HUDEP-2 (cell line): ENCODE measurements around the gene KNG1.
"Not testable (repeated sequence)": the region's sequence is repeated elsewhere in the genome, so short reads cannot be mapped to it uniquely, and the experiment has no call there.

Experiments used
- DNase-seq, 76 experiments: peaks; one replicate each; lab custom pipeline; 2025; ENCODE audit not compliant: unreplicated experiment in 76 of 76; lab: John Stamatoyannopoulos, UW

Gene KNG1

DNA sequence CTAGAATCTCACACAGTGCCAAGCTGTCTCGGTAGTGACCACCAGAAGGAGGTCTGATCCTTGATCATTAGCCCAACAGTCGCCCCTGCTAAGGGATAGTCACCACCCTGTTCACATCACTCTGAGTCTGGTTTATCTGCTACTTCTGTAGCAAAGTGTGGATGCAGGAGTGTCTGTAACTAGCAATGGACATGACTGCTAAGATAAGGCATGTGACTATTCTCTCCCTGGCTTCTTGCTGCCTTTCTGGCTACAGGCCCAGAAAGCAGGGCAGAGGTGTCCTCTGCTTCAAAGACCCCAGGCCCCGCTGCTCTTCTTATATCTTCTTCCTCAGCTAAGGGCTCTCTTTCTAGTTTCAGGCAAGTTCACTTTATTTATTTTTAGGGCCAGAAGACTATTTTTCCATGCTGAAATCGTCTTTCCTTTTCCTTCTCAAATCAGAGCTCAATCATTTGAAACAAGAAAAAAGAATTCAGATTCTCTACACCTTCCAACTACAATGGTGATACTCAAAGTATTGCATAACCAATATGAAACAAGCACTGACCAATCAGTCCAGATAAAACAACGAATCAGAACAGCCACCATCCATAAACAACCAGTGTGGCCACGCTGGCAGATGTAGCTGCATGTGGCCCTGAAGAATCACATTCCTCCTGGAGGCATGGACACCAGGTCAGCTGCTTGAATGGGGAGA, 8.0 kb upstream of the KNG1 start:
- peak in 6 of 76 experiments; percentile 6 to 46 (median 19) for DNase-seq

DNA sequence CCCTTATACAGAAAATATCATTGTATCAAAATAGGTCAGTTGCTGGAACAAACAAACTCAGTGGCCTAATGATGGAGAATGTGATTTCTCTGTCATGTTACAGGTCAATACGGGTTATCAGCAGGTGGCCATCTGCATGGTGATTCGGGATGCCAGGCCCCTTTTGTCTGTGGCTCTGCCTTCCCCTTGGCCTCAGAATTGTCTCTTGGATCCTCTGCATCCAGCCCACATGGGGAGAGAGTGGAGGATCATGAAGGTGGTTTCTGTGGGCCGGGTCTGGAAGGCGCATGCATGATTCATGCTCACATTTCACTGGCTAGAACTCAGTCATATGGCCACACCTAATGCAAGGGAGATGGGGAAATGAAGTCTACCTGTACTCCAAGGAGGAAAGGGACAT, 6.5 kb upstream of the KNG1 start:
- not testable (repeated sequence) for DNase-seq

DNA sequence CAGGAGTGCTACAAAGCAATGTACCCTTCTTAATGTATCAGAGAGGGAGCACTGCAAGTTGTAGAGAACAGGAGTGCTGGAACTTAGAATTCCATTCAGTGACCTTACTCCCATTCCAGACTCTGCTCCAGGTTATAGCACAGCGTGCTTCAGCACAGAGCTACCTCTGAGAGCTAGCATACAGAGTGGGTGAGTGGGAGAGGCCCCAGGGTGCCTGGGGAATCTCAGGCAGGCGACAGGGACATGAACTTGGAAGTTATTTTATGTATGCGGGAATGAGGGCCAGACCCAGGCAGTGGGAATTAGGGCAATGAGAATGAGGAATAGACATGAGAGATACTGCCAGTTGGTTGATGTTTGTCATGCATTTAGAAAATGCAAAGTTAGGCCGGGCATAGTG, 3.7 kb upstream of the KNG1 start:
- no peak for DNase-seq

DNA sequence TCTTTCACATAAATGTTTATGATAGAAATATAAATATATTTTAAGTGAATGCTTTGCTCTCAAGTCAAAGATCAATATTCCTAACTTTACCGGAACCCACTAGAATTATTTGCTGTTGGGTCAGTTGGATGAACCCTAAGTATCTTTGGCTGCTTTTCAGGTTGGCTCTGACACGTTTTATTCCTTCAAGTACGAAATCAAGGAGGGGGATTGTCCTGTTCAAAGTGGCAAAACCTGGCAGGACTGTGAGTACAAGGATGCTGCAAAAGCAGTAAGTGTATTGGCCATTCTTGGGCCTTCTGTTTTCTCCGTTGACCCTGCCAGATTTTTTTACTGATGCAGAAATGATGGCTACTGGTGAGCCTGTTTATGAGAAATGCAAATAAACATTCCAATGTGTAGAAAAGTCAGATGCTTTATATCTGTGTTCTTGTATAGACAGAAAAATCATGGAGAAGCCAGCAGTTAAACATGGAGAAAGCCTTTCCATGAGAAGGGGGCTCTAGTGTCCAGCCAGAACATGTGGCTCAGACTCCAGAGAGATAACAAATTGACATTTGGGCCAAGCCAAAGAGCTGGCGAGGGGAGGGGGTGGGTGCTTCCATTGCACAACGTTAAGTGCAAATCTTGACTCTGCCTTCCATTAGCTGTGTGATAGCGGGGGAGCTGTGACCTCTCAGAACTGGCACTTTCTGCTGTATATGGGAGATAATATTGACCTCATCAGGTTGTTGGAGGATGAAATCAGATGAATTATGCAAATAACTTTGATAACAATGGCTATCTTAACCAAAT, 3.0 kb downstream of the KNG1 start:
- peak in 2 of 76 experiments; percentile 3 to 5 for DNase-seq

DNA sequence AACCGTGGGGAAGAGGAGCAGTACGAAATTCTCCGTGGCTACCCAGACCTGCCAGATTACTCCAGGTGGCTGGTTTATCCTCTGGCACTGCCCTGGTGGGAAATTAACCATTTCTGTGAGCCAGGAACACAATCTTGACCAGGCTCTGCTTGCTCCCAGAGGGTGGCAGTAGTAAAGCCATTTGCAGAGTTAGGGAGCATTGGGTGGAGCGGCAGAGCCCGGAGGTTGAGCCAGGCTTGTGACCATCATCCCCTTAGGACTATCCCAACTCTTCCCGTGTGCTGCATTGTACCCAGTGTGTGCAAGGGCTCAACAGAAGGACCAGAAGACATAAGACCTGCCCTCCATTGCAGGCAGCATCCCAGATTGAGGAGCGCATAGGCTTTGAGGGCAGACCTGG, 5.3 kb downstream of the KNG1 start:
- DNase-seq = peak in 1 of 76 experiments; percentile 6

DNA sequence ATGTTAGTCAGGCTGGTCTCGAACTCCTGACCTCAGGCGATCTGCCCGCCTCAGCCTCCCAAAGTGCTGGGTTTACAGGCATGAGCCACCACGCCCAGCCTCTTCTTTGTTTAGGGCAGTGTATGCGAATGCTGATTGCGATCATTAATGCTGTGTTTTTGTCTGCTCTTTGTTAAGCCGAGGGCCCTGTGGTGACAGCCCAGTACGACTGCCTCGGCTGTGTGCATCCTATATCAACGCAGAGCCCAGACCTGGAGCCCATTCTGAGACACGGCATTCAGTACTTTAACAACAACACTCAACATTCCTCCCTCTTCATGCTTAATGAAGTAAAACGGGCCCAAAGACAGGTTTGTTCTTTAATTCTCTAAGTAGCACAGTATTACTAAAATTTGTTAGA, 7.8 kb downstream of the KNG1 start:
- no peak for DNase-seq

DNA sequence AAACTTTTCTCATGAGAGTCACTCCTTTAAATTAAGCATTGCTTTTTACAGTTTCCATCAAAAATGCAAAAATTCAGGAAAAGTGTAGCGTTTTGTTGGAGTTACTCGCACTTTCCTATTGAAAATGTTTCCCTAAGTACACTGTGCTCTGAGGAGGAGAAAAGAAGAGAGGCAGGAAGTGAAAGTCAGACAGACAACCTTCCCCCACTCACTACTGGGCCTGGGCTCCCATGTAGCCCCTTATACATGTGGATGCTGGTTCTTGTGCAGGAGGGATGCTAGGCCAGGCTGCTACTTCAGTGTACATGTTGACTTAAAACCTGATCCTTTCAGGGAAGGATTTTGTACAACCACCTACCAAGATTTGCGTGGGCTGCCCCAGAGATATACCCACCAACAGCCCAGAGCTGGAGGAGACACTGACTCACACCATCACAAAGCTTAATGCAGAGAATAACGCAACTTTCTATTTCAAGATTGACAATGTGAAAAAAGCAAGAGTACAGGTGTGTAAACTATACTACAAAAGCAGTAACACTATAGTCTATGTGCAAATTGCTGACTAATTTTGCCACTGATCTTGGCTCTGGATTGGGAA, 15.1 kb downstream of the KNG1 start:
- no peak for DNase-seq

DNA sequence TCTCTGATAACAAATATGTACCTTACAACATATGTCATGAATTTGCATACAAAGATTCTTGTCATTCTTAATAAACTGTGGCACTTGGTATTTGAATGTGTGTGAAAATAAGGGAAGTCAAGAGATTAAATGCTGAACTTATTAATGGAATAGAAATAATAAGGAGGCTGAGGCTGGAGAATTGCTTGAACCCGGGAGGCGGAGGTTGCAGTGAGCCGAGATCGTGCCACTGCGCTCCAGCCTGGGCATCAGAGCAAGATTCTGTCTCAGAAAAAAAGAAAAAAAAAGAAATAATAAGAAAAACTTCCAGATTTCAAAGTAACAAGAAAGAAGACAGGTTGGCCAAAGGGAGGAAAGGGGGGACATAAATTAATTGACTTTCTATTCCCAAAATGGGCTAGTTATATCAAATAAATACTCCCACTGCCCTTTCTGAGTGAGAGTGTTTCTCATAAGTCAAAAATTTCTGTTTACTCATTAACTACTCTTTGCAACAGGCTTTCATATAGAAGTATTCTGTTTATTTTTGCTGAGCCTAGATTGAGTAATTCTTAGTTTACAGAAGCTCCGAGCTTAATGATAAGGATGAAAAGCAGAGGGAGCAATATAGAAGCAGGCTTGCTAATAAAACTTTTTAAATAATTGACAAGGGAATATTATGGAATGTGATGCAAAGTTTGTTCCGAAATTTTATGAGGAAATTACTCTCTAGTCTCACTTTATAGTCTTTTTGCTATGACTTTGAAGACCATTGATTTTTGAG, 25.6 kb downstream of the KNG1 start:
- DNase-seq = no peak

DNA sequence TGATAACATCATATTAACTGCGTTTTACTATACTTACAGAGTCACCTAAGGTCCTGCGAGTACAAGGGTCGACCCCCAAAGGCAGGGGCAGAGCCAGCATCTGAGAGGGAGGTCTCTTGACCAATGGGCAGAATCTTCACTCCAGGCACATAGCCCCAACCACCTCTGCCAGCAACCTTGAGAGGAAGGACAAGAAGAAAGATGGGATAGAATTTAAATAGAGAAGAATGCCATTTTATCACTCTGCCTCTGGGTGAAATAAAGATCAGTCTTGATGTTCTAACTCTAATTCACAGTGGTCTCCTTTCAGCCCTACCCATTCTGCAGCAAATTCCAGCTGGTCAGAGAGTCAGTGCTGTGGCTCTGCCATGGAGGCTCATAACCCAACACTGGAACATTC, 26.5 kb downstream of the KNG1 start:
- DNase-seq = no peak

DNA sequence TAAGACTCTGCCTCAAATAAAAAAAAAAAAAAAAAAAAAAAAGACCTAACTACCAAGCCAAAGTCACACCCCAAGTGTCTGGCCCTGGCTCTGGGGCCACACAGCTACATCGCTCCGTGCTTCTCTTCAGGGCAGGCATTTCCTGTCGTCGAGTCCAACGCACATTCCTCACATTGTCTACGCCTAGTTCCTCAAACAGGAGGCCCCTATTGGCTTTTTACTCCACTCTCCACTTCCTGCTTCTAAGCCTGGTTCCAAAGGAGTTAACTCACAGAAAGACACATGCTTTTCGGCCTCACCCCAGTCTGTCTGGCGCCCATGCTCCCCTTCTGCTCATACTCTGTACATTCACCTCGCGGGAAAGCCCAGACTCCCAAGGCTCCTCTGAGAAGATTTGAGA, 28.8 kb downstream of the KNG1 start:
- DNase-seq = no peak

DNA sequence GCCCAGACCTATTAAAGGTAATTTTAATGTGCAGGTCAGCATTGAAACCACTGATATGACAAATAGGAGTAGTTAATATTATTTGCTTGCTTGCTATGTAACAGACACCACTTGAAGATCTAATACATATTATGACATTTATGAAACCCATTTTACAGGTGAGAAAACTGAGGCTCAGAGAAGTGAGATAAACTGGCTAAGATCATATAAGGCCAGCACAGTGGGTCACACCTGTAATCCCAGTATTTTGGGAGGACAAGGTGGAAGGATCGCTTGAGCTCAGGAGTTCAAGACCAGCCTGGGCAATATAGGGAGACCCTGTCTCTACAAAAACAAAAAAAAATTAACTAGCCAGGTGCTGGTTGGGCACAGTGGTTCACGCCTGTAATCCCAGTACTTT, 33.2 kb downstream of the KNG1 start:
- no peak for DNase-seq

DNA sequence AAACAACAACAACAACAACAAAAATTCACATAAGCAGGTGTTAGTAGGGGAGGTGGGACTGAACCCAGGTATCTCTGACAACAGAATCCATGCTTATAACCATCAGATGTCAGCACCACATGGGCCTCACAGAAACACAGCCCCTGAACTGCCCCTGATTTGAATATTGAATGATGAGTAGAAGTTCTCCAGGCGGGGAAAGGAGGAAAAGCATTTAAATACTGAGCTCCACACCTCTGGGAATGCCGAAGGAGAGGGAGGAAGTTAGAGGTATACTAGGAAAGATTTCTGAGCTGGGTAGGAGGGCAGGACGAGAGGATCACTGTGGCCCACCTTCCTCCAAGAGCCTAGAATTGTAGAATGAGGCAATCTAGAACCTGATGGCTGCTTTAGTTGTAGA, 34.3 kb downstream of the KNG1 start:
- DNase-seq = no peak

DNA sequence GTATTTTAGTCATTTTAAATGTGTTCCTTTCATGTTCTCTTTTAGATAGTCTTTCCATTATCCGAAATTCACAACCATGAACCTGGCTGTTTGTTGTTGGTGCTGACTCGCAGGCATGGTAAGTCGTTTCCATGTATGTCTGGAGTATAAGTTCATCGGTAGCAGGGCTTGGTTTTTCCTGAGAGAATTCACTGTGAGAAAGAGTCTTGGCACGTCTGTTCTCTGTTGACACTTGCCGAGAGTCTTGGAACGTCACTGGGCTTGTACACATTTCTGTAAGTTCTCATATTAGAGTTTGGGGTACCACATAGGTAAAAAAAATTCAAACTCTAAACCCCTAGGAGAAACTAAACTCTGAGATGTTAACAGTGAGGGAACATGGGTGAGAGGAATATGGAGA, 36.8 kb downstream of the KNG1 start:
- DNase-seq = no peak

DNA sequence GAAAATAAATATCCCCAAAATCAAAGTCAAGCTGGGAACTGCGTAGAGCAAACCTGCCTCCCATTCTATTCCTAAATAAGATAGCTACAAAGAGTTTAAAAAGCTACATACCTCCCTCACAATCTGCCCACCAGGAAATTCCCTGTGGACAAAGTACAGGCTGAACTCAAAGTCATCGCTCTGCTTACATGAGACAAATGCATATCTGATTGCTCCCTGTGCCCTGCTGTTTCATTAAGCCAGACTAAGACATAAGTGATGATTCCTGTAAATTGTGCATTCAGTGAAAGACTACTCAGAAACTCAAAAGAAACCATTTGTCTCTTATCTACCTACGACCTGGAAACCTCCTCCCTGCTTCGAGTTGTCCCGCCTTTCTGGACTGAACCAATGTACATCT, 37.7 kb downstream of the KNG1 start:
- DNase-seq = no peak

DNA sequence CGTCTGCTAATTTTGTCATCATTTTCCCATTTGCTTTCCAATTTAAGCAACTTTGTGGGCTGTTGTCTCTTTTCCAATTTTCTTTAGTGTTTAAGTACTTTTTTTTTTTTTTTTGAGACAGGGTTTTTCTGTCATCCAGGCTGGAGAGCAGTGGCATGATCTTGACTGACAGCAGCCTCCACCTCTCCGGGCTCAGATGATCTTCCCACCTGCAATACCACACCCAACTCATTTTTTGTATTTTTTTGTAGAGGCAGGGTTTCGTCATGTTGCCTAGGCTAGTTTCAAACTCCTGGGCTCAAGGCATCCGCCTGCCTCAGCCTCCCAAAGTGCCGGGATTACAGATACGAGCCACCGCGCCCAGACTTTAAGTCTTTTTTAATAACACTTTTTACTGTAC, 40.1 kb downstream of the KNG1 start:
- DNase-seq = no peak

DNA sequence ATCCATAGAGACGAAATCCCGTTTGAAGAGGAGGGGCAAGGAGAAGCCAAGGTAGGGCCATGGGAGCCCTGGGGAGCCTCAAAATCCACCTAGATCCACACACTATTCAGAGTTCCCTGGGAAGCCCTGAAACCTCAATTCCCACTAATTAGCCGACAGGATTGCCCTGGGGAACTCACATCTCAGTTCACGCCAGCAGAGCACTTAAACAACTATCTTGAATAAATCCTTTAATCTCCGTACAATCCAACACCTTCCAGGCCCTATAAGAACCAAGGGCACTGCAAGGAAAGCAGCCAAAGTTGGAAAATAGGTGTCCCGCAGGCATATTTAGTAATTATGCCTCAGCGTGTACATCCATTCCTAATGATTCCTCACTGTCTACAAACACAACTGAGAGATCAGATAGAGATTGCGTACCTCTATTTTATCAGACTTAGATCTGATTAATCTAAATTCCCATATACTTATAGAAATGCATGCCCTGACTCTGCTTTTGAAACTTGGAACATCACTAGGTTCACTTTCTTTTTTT, 40.6 kb downstream of the KNG1 start:
- DNase-seq = no peak

DNA sequence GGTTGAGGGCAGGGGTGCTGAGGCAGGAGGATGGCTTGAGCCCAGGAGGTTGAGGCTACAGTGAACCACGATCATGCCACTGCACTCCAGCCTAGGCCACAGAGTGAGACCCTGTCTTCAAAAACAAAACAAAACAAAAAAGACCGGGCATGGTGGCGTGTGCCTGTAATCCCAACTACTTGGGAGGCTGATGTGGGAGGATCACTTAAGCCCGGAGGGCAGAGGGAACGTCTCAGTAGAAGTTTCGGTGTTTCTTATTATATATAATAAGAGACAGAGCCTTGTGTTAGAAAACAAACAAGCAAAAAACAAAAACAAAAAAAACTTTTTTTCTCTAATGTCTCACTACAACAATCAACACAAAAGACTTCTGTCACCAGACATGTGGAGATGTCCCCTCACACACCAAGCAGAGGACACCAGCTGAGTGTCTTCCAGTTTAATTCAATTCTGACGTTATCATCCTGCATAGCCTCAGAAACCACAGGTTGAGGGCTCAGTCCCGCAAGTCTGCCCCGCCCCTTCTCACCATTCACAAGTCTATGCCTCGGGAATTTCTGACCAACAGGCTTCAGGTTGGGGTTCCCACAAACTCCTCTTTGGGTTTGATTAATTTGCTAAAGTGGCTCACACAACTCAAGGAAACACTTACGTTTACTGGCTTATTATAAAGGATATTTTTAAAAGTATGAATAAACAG, 42.2 kb downstream of the KNG1 start:
- no peak for DNase-seq

DNA sequence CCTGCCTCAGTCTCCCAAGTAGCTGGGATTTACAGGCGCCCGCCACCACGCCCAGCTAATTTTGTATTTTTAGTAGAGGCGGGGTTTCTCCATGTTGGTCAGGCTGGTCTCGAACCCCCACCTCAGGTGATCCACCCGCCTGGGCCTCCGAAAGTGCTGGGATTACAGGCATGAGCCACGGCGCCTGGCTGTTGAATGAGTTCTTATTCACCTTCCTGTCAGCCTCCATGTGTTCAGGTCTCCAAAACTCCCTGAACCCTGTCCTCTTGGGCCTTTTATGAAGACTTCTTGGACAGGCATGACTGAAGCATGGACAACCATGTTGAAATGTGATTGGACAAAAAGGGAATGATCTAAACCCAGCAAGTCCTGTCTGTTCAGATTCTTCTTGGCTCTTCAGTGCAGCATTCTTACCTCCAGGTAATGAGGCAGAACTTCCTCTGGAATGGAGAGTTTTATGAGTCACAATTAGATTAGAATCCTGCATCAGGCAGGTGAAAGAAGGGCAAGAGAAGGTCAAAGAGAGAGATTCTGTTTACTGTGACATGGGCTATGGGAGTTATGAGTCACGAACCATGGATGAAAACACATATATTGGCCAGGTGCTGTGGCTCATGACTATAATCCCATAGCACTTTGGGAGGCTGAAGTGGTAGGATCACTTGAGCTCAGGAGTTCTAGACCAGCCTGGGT, 43.1 kb downstream of the KNG1 start:
- DNase-seq = no peak

DNA sequence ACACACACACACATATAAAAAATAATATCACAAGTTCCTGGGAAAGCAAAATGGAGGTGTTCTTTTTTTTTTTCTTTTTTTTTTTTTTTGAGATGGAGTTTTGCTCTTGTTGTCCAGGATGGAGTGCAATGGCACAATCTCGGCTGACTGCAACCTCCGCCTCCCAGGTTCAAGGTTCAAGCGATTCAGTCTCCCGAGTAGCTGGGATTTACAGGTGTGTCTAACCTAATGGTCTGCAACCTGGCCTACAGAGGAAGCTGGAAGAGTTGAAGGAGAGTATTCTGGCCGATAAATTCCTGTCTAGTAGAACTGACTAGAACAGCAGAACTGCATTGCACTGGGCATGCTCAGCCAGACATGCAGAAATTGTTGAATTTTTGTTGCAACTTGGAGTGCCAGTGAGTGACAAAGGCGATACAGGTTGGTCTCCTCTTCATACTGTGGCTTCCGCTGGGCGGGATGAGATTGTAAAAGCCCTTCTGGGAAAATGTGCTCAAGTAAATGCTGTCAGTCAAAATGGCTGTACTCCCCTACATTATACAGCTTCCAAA, 43.8 kb downstream of the KNG1 start:
- no peak for DNase-seq
